Activated naive CD4-positive, alpha-beta T cell treated with anti-CD3 and anti-CD28 coated beads, Interleukin-2, amount 10 ng/mL, durations not matched to agents 7 days and 5 days (primary cell): ENCODE data around the gene S1PR3.

ENCODE experiments used
- CTCF ChIA-PET: fragments of 350-600 bp; sonication (Branson Sonifier 250); formaldehyde crosslinking; loops from one replicate; lab custom pipeline; 2021; ENCODE audit warnings: antibody characterized with exemption; lab: Charles Lee
- DNase-seq: peaks from one replicate; pipeline ENCODE4 v3.0.0-alpha.2; 2020
- H3K27ac Mint-ChIP-seq: one replicate; pipeline ENCODE4 v1.8.0; 2021; ENCODE audit warnings: mild to moderate bottlenecking, moderate library complexity, mixed read lengths
- H3K27me3 Mint-ChIP-seq: one replicate; pipeline ENCODE4 v1.8.0; 2021; ENCODE audit warnings: mild to moderate bottlenecking, mixed read lengths
- H3K36me3 Mint-ChIP-seq: one replicate; pipeline ENCODE4 v1.8.0; 2021; ENCODE audit warnings: mixed read lengths
- H3K4me1 Mint-ChIP-seq: one replicate; pipeline ENCODE4 v1.8.0; 2021; ENCODE audit warnings: mixed read lengths
- H3K4me3 Mint-ChIP-seq: one replicate; pipeline ENCODE4 v1.8.0; 2021; ENCODE audit warnings: mild to moderate bottlenecking, moderate library complexity, mixed read lengths
- H3K9me3 Mint-ChIP-seq: one replicate; pipeline ENCODE4 v1.8.0; 2021; ENCODE audit warnings: mixed read lengths

Gene S1PR3

DNA sequence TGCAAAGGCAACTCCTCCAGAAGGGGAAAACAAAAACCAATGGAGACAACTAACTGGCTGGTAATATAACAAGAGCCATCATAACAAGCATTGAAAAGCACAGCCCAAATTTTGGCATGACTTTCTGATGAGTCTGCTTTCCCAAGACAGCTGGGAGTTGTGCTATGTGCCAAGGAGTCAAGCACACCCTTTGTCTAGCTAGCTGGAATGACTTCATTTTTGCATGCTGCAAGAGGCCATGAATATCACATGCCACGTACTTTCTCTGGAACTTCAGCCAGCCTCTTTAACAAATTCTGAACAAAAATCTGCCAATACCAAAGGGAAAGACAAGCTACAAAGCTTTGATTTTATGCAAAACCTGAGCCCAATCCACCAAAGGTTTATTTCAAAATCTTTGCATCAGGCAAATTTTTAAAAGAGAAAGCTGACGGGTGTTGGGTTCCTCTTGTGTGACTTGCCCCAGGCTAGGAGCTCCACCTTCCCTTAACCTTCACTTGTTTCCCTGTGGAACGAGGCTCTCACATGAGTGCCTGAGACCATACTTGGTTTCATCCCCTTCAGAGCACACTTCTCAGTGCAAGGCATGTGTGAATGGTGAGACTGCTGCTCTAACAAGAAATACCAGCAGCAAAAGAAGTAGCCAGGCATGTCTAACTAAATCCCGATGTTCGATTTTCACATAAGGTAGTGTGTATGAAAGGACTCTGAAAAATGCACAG is 47.3 kb downstream of the S1PR3 start:
- no peaks in the 10 kb centered on the region for H3K4me1 Mint-ChIP-seq
- H3K27me3 Mint-ChIP-seq, result peaks cover 16% of the 10 kb centered on the region
- DNase-seq, result no peak
- H3K27ac Mint-ChIP-seq, result no peak overlapping the region
- no peak overlapping the region for H3K4me3 Mint-ChIP-seq
- CTCF ChIA-PET, result no interaction called here
- H3K36me3 Mint-ChIP-seq, result no peaks in the 10 kb centered on the region
- no peaks in the 10 kb centered on the region for H3K9me3 Mint-ChIP-seq

DNA sequence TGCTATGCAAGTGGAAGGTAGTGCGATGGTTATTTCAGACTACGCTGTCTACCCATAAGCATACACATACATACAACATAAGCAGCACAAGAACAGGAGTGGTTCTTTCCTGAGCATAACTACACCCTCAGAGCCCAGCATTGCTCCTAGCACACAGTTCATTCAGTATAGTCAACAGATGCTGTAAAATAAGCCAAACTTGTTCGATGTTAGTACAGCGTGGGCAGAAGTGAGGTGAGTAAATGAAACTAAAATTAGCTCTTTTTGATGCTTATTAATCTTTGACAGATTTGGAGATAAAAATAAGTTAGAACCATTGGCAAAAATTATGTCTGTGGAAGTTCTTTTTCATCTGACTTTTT is 47.8 kb downstream of the S1PR3 start:
- CTCF ChIA-PET, result no interaction called here
- Mint-ChIP-seq H3K4me1 (no peaks in the 10 kb centered on the region), H3K27me3 (peaks cover 16% of the 10 kb centered on the region), H3K27ac (no peak overlapping the region), H3K4me3 (no peak overlapping the region), H3K9me3 (no peaks in the 10 kb centered on the region), H3K36me3 (no peaks in the 10 kb centered on the region)
- DNase-seq, result no peak

DNA sequence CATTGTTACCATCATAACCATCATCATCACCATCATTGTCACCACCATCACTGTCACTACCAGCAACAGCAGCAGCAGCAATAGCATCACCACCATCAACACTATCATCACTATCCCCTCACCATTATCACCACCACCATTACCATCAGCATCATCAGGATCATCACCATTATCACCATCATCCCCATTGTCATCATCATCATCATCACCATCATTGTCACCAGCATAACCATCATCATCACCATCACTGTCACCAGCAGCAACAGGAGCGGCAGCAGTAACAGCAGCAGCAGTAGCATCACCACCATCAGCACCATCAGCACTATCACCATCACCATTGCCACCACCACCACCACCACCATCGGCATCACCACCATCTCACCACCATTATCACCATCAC is 48.4 kb downstream of the S1PR3 start:
- Mint-ChIP-seq H3K27ac (no peak overlapping the region), H3K27me3 (peaks cover 16% of the 10 kb centered on the region), H3K9me3 (no peaks in the 10 kb centered on the region), H3K4me3 (no peak overlapping the region), H3K36me3 (no peaks in the 10 kb centered on the region), H3K4me1 (no peaks in the 10 kb centered on the region)
- DNase-seq, result no peak
- CTCF ChIA-PET, result no interaction called here

DNA sequence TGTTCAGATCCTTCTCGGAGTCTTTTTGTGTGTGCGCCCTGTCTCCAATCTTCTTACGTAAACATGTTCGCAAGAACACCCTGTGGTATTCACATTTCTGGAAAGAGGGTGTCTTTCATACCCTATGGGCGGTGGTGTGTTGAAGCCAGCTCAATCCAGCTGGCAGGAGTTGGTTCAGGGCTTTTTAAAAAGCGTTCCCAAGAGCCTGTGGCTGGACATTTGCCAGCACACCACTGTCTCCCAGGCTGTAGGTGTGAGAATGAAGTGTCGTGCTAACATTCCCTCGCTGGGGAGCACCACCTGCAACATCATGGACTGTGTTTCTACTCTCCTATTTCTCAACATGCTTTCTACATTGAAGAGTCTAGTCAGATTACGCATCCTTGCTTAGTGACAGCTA is 51.7 kb downstream of the S1PR3 start:
- Mint-ChIP-seq H3K9me3 (no peaks in the 10 kb centered on the region), H3K4me1 (no peaks in the 10 kb centered on the region), H3K4me3 (no peak overlapping the region), H3K36me3 (no peaks in the 10 kb centered on the region), H3K27ac (no peak overlapping the region), H3K27me3 (peaks cover 9% of the 10 kb centered on the region)
- CTCF ChIA-PET, result no interaction called here
- no peak for DNase-seq

DNA sequence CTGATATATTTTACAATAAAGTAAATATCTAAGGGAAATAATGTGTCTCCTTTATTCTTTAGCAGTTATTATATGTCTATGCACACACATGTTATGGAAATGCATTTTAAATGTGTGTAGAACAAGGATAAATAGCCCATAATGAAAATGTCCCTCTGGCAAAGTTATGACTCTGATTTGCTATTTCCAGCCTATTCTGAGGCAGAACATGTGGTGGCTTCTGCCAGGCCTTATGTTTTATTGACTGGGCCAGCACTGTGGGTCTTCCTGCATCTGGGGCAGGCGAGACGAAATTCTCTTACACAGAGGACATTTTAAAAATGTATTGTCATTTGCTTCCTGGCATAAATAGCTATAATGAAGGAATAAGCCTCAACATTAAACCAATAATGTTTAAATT is 52.8 kb downstream of the S1PR3 start:
- Mint-ChIP-seq H3K4me3 (no peak overlapping the region), H3K4me1 (no peaks in the 10 kb centered on the region), H3K27ac (no peak overlapping the region), H3K27me3 (peaks cover 11% of the 10 kb centered on the region), H3K36me3 (no peaks in the 10 kb centered on the region), H3K9me3 (no peaks in the 10 kb centered on the region)
- CTCF ChIA-PET, result no interaction called here
- DNase-seq, result no peak

DNA sequence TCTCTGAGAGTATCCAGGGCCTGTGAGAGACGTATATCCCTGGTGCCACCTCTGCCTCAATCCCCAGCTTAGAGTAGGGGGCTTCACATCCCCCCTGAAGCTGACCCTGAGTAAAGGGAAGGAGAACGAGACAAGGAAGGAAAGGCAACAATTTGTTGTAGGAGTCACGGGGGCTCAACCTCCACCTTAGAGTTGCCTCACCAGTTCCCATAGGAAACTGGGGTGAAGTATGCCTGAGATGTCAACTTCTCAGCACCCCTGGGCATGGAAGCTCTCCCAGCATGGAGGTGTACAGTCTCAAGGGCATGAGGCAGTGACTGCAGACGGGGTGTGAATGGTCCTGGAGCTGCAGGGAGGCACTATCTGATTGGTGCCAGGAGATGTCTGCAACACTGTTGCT is 53.6 kb downstream of the S1PR3 start:
- CTCF ChIA-PET, result no interaction called here
- Mint-ChIP-seq H3K27ac (no peak overlapping the region), H3K36me3 (no peaks in the 10 kb centered on the region), H3K27me3 (peaks cover 11% of the 10 kb centered on the region), H3K4me1 (no peaks in the 10 kb centered on the region), H3K9me3 (no peaks in the 10 kb centered on the region), H3K4me3 (no peak overlapping the region)
- DNase-seq, result no peak

DNA sequence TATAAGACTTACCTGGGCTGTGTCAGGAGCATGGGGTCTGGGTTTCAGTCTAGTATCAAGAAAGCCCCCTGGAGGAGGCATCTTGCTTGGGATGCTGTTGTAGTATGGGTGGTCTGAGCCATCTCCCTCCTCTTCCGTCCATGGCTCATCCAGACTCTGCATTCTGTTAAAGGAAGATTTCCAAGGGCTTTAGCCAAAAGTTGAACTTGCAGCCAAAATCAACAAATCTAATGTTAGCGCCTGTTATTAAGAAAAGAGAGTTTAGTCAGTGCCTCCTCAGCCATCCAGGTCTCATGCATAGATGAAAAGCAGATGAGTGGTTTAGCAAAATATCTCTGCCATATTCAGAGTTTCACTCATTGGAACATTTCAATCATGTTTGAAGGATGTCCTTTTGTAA is 55.6 kb downstream of the S1PR3 start:
- H3K4me1 Mint-ChIP-seq, result no peaks in the 10 kb centered on the region
- H3K36me3 Mint-ChIP-seq, result no peaks in the 10 kb centered on the region
- no peak for DNase-seq
- CTCF ChIA-PET, result no interaction called here
- no peaks in the 10 kb centered on the region for H3K9me3 Mint-ChIP-seq
- H3K27me3 Mint-ChIP-seq, result peaks cover 11% of the 10 kb centered on the region
- no peak overlapping the region for H3K4me3 Mint-ChIP-seq
- H3K27ac Mint-ChIP-seq, result no peak overlapping the region

DNA sequence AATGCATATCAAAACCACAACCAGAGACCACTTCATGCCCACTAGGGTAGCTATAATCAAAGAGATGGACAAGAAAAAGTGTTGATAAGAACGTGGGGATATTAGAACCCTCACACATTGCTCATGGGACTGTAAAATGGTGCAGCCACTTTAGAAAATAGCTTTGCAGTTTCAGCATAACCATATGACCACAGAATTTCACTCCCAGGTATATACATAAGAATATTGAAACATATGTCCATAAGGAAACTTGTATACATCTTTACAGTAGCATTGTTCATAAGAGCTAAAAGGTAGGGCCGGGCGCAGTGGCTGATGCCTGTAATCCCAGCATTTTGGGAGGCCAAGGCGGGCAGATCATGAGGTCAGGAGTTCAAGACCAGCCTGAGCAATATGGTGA is 56.4 kb downstream of the S1PR3 start:
- H3K9me3 Mint-ChIP-seq, result no peaks in the 10 kb centered on the region
- CTCF ChIA-PET, result no interaction called here

DNA sequence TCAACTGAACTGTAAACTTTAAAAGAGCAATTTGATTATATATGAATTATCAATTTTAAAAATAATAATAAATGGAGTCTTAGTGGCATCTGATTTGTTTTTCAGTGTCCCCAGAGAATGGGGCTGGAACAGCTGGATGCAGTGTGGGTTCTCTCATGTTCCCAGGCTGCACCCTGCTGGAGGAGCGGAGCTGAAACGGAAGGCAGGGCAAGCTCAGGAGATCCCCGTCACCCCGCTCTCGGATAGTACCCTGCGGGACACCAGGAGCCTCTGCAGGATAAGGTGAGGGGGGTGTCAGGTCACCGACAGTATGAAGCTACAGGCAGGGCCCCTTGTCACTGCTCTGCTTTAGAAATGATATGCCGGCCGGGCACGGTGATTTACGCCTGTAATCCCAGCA is 57.3 kb downstream of the S1PR3 start:
- CTCF ChIA-PET, result no interaction called here
- Mint-ChIP-seq H3K27ac (no peak overlapping the region), H3K9me3 (no peaks in the 10 kb centered on the region), H3K4me1 (no peaks in the 10 kb centered on the region), H3K27me3 (peaks cover 11% of the 10 kb centered on the region), H3K36me3 (no peaks in the 10 kb centered on the region), H3K4me3 (no peak overlapping the region)
- no peak for DNase-seq

More for the DNA sequence above, 56.4 kb downstream of the S1PR3 start:
- Mint-ChIP-seq H3K4me3 (no peak overlapping the region), H3K36me3 (no peaks in the 10 kb centered on the region), H3K4me1 (no peaks in the 10 kb centered on the region), H3K27ac (no peak overlapping the region), H3K27me3 (peaks cover 11% of the 10 kb centered on the region)
- no peak for DNase-seq

DNA sequence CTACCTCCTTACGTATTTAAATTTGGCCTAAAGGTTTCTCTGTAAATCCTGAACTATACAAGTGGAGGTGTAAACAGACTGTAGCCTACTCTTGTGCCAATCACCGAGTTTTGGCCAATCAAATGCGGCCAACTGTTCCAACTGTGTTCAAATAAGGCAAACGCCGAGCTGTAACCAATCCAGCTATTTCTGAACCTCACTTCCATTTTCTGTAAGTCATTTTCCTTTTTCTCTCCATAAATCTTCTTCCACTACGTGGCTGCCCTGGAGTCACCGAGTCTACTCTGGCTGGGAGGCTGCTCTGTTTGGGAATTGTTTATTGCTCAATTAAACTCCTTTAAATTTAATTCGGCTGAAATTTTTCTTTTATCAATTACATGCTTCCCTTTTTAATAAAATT is 58.4 kb downstream of the S1PR3 start:
- Mint-ChIP-seq H3K4me3 (no peak overlapping the region), H3K36me3 (no peaks in the 10 kb centered on the region), H3K9me3 (no peaks in the 10 kb centered on the region), H3K27me3 (peaks cover 11% of the 10 kb centered on the region), H3K27ac (no peak overlapping the region), H3K4me1 (no peaks in the 10 kb centered on the region)
- no peak for DNase-seq
- CTCF ChIA-PET, result no interaction called here

DNA sequence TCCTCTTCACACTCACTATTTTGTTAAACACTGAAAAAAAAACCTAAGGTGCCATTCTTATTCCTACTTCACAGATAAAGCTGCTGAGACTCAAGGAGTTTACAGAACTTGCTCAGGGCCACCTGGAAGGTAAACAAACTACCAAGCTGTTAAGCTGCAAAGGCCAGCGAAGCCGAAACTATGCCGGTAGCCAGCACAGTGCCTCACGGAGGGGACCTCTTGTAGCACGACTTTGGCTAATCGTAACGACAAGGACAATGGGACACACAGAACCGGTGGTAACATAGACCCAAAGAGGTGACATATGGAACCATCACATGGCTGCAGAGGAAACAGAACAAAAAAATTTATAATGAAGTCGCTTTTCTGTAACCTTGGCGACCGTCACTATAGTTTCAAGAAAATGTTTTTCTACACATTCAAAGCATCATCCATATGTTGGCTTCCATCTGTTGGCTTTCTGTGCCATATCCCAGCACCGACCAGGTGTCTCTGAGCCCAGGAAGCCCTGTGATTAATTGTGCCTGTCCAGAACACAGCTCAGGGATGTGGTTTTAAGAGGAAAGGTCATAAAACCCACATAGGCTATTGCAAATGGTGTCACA is 60.3 kb downstream of the S1PR3 start:
- Mint-ChIP-seq H3K36me3 (no peaks in the 10 kb centered on the region), H3K4me1 (no peaks in the 10 kb centered on the region), H3K27ac (no peak overlapping the region), H3K4me3 (no peak overlapping the region), H3K27me3 (peaks cover 3% of the 10 kb centered on the region), H3K9me3 (no peaks in the 10 kb centered on the region)
- CTCF ChIA-PET, result no interaction called here
- no peak for DNase-seq

DNA sequence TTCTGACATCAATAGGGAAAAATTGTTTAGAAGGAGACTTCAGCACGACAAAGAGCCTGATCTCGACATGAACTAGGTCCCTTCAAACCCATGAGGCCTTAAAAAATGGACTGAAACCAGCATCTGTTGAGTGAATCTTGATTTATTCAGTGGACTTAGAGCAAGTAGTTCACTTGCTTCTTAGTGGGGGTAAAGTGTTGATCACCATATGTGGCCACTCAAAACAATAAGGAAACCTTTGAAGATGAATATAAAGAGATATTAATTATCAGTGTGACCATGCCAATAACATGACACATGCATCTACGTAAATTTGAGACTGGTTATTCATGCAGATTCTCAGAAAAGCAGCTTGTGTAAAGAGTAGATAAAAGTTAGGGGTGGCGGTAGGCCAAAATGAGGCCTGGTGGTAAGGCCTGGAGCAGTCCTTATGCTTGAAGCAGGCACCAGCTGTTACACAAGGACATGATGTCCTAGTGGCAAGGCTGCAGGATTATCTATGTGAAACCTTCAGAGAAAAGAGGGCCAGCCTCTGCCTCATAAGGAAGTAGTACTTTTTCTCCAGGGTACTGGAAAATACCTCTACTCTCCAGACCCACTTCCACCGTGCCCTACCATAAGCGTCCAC is 61.3 kb downstream of the S1PR3 start:
- no peaks in the 10 kb centered on the region for H3K4me1 Mint-ChIP-seq
- no peaks in the 10 kb centered on the region for H3K9me3 Mint-ChIP-seq
- H3K27ac Mint-ChIP-seq, result no peak overlapping the region
- DNase-seq, result no peak
- H3K27me3 Mint-ChIP-seq, result peaks cover 3% of the 10 kb centered on the region
- CTCF ChIA-PET, result no interaction called here
- H3K36me3 Mint-ChIP-seq, result no peaks in the 10 kb centered on the region
- no peak overlapping the region for H3K4me3 Mint-ChIP-seq

DNA sequence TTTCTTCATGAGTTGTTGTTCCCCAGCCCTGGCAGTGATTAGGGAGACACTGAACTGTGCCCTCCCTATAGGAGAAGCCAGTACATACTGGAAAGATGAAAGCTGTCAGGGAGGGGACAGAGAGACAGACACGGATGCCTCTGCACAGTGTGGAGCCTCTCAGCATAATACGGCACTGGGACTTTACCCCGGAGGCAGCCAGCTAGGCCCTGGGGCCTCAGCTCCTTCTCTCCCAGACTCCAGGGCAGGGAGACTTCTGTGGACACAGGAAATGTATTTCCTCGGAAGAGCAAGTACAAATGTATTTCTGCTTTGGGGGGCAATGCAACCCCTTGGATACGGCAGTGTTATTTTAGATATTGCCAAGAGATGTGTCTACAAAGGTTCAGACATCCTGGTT is 62.0 kb downstream of the S1PR3 start:
- H3K4me1 Mint-ChIP-seq, result no peaks in the 10 kb centered on the region
- no peak overlapping the region for H3K27ac Mint-ChIP-seq
- H3K27me3 Mint-ChIP-seq, result peaks cover 3% of the 10 kb centered on the region
- no peaks in the 10 kb centered on the region for H3K36me3 Mint-ChIP-seq
- DNase-seq, result no peak
- H3K9me3 Mint-ChIP-seq, result no peaks in the 10 kb centered on the region
- H3K4me3 Mint-ChIP-seq, result no peak overlapping the region
- CTCF ChIA-PET, result no interaction called here
